Stimulated activated CD4-positive, alpha-beta T cell treated with anti-CD3 and anti-CD28 coated beads, Interleukin-15, amount 100 ng/mL, for 1 hour (primary cell): ENCODE results near the gene SYT7.
A peak's percentile ranks its signal among the peaks of the same experiment; 100 is the strongest.

ENCODE experiments used
- DNase-seq, 2 donors: peaks; one replicate each; pipeline ENCODE4 v3.0.0-alpha.2; 2020; ENCODE audit warnings: low read depth in 1 of 2, low spot score in 1 of 2

Gene SYT7

GRCh38 chr11:61586792-61587430 lies 6.0 kb upstream of the SYT7 start:
- no peak for DNase-seq

GRCh38 chr11:61585115-61585514 lies 4.2 kb upstream of the SYT7 start:
- no peak for DNase-seq

GRCh38 chr11:61581931-61582330 lies 1.1 kb upstream of the SYT7 start:
- DNase-seq, result no peak

- no peak for DNase-seq
Observed at GRCh38 chr11:61580271-61580888, 496 bp downstream of the SYT7 start.

GRCh38 chr11:61579676-61580270 lies 1.1 kb downstream of the SYT7 start:
- no peak for DNase-seq

GRCh38 chr11:61578819-61579675 lies 1.8 kb downstream of the SYT7 start:
- no peak for DNase-seq

GRCh38 chr11:61577383-61578118 lies 3.3 kb downstream of the SYT7 start:
- DNase-seq, result no peak

- no peak for DNase-seq
Observed at GRCh38 chr11:61575886-61576861, 4.7 kb downstream of the SYT7 start.

GRCh38 chr11:61574611-61575010 lies 6.3 kb downstream of the SYT7 start:
- DNase-seq, result no peak

GRCh38 chr11:61572913-61573312 lies 8.0 kb downstream of the SYT7 start:
- DNase-seq, result no peak

- no peak for DNase-seq
Observed at GRCh38 chr11:61571869-61572268, 9.0 kb downstream of the SYT7 start.

GRCh38 chr11:61571337-61571736 lies 9.5 kb downstream of the SYT7 start:
- DNase-seq, result no peak

GRCh38 chr11:61569701-61570100 lies 11.2 kb downstream of the SYT7 start:
- no peak for DNase-seq

GRCh38 chr11:61569018-61569417 lies 11.9 kb downstream of the SYT7 start:
- DNase-seq, result no peak

GRCh38 chr11:61567286-61568061 lies 13.4 kb downstream of the SYT7 start:
- peak; percentile 48 to 67 for DNase-seq

- no peak for DNase-seq
Observed at GRCh38 chr11:61564936-61565696, 15.8 kb downstream of the SYT7 start.

- DNase-seq, result no peak
Observed at GRCh38 chr11:61560751-61561150, 20.1 kb downstream of the SYT7 start.

- no peak for DNase-seq
Observed at GRCh38 chr11:61556621-61557020, 24.3 kb downstream of the SYT7 start.
